Dedifferentiated amniotic fluid mesenchymal stem cell (primary cell): ENCODE results near the gene NGDN.

Source experiments
- DNase-seq: peaks from one replicate; pipeline ENCODE4 v3.0.0-alpha.2; 2016; ENCODE audit errors: extremely low spot score

Gene NGDN

DNA sequence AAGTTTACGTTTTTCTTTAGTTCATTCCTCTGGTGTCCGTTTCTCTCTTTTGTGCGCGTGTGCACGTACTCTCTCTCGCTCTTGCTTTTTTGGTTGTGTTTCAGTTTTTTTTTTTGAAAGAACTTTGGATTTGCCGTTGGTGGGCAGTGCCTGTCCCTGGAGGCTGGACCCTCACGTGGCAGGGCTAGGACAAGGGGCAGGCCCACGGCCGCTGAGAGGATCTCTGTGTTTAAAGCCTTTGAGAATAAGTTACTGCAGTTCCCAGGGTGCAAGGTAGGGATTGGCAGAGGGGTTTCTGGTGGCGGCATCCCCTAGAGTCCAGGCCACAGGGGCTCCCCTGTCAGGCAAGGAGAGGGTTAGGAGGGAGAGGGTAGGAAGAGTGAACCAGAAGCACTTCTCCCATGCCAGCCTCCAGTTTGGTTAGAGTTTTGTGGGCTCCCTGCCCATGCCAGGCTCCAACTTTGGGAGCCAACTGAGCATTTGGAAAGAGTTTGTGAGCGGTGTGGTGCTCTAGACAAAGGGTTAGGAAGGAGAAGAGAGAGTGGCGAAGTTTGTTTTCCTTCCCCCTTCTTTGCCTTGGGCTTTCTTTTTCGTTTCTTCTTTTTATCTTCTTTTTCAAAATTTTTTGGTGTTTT is 51.5 kb downstream of the NGDN start:
- DNase-seq = no peak

DNA sequence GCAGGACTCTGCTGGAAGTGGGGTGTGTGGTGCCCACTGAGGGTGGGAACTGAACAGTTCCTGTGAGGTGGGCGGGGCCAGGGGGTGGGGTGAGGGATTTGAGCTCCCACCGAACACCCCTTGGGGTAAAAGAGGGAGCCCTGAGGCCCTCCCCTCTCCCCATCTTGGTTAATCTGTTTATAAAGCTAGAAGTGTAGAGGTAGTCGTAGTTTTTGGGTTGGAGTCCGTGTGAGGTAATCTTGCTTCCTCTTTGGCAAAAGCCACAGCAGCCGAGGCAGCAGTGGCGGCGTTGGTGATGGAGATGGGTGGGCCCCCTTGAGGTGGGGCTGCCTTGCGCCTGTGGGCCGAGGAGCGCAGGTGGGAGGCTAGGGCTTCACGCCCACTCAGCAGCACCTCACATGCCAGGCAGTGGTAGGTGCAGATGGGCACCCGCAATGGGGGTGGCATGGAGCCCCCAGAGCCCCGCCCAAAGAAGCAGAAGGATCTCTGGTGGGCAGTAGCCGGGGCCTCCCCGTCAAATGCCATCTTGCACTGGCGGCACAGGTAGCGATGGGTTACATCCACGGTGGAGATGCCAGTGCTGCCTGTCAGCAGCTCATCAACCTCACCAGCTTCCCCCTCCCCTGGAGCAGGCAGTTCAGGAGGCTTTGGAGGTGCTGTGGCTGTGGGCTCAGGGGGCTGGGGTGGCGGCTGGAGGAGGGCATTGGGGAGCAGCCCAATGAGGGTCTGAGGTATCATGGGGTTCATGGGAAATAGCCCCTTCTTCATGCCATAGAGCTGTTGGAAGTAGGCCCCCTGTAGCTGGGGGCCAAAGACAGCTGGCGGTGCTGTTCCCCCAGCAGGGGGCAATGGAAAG is 52.5 kb downstream of the NGDN start:
- DNase-seq = no peak

DNA sequence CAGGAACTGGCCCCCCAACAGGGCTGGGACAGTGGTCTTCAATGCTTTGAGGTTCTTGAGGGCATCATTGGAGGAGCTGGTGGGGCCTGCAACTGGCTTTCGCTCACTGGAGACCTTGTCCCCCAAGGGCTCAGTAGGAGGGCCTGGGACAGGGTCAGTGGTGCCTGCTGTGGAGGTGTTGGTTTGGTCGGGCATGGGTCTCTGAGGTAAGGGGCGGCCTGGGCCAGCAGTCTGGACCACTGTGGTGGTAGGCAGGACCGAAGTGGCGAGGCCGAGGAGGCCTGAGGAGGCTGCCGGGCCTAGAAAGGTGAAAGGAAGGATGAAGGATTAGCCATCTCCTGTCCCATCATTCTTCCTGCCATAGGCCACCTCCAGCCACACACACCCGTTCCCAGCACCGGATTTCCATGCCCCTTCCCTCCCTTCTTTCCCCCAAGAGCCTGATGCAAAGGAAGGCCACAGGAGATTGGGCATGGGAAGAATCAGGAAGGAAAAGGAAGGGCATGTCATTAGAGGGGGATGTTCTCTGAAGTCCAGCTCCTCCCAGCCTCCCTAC is 53.2 kb downstream of the NGDN start:
- DNase-seq = no peak

DNA sequence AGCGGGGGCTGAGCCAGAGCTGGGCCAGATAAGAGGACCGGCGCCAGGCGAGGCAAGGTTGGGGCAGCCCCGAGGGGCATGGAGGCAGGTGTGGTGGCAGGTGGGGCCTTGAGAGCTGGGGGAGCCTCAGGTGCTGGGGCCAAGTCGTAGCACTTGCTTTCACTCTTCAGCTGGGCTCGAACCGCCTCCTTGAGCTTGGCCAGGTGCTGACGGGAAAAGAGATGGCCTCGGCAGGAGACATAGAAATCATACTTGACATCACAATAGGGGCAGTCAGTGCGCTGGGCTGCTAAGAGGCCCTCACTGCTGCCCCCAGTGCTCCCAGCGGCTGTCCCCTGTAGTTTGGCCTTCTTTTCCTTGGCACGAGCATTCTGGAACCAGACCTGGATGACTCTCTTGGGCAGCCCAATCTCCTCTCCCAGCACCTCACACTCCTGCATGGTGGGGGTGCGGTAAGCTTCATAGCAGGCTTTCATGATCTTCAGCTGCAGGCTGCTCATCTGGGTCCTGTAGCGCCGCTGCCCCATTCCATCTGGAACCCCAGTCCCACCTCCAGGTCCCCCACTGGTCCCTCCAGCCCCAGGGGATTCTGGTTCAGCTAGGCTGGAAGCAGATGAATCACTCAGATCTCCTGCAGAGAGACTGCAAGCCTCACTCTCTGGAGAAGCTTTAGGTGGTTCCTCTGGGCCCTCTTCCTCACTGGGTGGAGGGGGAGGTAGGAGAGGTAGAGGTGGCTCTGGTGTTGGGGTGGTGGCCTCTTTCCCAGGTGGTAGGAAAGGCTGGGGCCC is 53.9 kb downstream of the NGDN start:
- no peak for DNase-seq

DNA sequence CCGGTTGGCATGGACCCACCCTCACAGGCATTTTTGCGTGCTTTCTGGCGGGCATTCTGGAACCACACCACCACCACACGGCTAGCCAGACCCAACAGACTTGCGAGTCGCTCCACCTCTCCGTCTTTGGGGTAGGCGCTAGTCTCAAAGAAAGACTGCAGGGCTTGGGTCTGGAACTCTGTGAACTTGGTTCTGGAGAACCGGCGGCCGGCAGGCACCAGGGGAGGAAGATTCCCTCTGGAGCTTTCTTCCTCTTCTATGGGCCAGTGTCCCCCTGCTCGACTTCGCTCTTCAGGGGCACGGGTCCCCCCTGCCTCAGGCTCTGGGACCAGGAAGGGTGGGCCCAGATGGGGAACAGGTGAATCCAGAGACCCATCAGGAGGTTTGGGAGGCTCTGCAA is 55.5 kb downstream of the NGDN start:
- DNase-seq = no peak

DNA sequence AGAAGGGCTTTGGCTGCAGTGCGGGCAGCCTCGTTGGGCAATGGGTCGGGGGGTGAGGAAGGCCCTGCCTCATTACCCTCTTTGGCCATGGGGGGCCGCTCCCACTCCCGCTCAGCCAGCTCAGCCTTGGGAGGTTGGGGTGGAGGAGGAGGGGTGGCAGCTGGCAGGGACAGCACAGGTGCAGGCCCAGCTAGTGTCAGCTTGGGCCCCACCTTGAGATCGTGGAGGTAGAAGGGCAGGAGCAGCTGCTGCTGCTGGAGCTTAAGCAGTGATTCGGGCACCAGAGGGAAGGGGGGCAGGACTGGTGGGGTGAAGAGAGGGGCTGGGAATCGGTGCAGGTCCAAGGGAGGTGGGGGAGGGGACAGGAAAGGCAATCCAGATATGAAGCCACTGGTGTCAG is 56.1 kb downstream of the NGDN start:
- DNase-seq = no peak
